ENCODE results near the gene FBRS.
"Not testable (repeated sequence)": the region's sequence is repeated elsewhere in the genome, so short reads cannot be mapped to it uniquely, and the experiment has no call there.

FBRS gene

DNA sequence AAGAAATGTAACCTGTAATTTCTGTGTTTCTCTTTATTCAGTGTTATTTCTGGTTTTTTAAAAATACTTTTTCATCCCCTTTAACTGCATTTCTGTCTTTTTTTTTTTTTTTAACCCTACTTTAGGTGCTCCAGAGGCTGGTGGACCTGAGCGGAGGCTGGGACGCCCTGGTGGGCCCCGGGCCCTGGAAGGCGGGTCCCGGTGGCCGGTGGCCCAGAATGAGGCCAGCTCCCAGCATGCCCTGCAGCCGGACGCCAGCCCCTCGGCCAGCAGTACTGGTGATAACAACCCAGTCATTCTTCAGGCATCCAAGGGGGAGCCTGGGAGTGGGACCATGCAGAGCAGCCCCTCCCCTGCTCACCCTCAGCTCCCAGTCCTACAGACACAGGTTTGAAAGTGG, 42.3 kb downstream of the FBRS start:
- DNase-seq: no peak

DNA sequence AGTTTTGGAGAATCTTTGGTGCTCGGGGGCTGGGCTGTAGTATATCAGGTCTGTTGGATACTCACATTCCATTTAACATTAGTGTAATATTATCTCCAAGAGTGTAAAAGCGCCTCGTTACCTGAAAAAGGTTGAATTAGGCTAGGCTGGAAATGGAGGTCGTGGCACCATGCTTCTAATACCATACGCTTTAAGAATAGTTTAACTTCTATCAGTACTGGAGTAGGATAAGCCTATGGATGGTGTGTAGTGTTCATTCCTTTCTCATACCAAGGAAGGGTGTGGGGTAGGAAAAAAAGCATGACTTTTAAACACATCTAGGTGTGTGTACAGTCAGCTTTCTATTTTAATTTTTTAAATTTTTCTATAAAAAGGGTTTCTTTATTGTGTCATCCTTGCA, 42.7 kb downstream of the FBRS start:
- DNase-seq: no peak

- not testable (repeated sequence) for DNase-seq
Measured at GRCh38 chr16:30703071-30703470, 44.8 kb downstream of the FBRS start.

GRCh38 chr16:30703971-30704370, 45.7 kb downstream of the FBRS start:
- DNase-seq: no peak

DNA sequence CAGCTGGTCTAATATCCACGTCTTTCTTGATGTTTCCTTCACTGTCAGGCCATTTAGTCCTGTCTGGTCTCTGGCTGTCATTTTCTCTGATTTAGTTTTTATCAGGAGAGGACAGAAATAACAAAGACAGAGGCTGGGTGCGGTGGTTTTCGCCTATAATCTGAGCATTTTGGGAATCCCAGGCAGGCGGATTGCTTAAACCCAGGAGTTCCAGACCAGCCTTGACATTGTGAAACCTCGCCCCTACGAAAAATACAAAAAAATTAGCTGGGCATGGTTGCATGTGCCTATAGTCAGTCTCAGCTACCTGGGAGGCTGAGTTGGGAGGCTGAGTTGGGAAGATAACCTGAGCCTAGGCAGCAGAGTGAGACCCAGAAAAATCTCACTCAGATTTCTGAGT, 47.8 kb downstream of the FBRS start:
- no peak for DNase-seq

DNA sequence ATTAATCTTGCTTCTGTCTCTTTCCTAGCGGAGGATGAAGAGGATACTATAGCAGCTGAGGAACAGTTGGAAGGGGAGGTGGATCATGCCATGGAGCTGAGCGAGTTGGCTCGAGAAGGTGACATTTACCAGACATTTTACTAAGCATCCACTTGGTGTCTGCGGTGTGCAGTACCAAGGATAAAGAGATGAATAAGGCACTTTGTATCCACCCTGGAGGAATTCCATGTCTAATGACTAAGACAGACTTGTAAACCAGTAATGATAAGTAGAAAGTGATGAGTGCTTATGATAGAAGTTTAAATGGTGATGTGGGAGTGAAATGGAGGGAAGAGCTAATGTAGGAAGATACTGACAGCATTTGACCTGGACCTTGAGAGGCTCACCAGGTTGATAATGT, 52.7 kb downstream of the FBRS start:
- no peak for DNase-seq

GRCh38 chr16:30711712-30712111, 53.5 kb downstream of the FBRS start:
- no peak for DNase-seq

DNA sequence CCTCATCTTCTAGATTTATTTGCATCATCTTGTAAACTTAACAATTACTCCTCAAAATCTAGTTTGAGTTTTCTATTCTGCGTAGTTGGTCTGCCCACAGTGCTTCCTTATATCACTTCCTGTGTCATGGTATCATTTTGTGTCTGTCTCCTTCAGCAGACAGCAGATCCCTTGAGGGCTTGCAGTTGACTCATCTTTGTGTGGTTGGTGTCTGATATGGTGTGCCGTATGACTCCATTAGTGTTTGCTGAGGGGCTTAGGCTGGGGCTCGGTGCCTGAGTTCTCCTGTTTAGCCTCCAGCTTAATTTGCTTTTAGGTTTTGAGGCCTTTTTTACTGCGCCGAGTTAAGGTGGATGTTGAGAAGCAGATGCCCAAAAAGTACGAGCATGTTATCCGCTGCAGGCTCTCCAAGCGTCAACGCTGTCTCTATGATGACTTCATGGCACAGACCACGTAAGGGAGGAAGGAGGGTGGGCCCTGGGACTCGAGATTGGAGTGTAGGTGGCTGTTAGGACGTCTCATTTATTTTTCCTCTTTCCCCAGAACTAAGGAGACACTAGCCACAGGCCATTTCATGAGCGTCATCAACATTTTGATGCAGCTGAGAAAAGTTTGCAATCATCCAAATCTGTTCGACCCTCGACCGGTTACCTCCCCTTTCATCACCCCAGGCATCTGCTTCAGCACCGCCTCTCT, 57.7 kb downstream of the FBRS start:
- DNase-seq: peak; percentile 25 to 27

DNA sequence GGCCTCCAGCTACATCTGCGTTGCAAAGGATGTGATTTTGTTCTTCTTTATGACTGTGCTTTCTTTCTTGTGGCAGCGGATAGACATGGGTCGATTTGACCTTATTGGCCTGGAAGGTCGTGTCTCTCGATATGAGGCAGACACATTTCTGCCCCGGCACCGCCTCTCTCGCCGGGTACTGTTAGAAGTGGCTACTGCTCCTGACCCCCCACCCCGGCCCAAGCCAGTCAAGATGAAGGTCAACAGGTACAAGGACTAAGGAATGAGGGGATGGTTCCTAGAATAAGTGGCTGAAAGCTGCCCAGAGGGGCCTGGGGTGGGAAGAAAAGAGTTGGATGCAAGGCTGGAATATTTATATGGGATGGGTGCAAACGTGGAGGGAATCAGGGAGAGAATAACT, 61.9 kb downstream of the FBRS start:
- no peak for DNase-seq
